HFF-Myc (cell line): ENCODE results near the gene TRABD2A.

Experiments used
- DNase-seq: peaks from one replicate; pipeline ENCODE4 v3.0.0-alpha.2; 2011; ENCODE audit warnings: low read depth; ENCODE audit errors: extremely low read depth
- H3K4me3 ChIP-seq: replicated peaks from 2 replicates; pipeline ENCODE4 v1.5.1; 2011; ENCODE audit warnings: low read depth, mild to moderate bottlenecking, control low read depth, low read length
- TF ChIP-seq, protein P1 (sequence below): IDR thresholded peaks from 2 replicates; pipeline ENCODE4 v1.5.1; 2012; ENCODE audit warnings: mild to moderate bottlenecking, low read depth, low read length, control low read depth; ENCODE audit errors: missing control alignments

The TRABD2A gene

DNA sequence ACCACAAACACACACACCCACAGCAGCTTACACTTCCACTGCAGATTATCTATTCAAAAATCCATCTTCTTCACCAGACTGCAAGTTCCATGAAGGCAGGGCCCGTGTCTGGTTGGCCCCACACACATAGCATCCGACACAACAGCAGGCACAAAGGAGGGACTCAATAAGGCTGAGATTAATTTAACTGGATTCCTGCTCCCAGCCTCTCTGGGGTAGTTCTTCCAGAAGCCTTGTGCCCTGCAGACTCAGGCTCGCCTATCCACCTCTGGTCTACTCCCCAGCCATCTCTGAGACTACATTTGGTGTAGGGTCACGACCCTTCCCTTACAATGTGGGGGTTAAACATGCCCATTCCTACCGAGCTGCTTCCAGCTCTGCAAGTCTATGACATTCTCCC is 57.7 kb downstream of the TRABD2A start:
- DNase-seq: no peak
- TF ChIP-seq, protein P1, sequence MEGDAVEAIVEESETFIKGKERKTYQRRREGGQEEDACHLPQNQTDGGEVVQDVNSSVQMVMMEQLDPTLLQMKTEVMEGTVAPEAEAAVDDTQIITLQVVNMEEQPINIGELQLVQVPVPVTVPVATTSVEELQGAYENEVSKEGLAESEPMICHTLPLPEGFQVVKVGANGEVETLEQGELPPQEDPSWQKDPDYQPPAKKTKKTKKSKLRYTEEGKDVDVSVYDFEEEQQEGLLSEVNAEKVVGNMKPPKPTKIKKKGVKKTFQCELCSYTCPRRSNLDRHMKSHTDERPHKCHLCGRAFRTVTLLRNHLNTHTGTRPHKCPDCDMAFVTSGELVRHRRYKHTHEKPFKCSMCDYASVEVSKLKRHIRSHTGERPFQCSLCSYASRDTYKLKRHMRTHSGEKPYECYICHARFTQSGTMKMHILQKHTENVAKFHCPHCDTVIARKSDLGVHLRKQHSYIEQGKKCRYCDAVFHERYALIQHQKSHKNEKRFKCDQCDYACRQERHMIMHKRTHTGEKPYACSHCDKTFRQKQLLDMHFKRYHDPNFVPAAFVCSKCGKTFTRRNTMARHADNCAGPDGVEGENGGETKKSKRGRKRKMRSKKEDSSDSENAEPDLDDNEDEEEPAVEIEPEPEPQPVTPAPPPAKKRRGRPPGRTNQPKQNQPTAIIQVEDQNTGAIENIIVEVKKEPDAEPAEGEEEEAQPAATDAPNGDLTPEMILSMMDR: no peak
- H3K4me3 ChIP-seq: no peak overlapping the region

DNA sequence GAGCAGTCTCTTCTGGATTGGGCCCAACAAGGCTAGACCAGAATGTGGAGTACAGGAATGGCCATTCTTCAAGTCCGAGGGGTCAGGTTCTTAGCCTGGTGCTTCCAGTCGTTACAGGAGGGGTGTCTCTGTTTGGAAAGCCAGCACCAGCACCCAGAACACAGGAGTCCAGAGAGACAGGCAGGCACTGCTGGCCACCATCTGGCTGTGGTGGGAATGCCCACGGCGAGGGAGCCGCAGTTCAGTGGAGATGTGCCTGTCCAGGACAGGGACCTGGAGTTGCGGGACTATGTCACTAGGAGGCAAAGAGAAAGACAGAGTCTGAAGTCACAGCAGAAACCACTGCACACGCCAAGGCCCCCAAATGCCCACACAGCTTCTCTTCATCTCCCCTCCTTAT is 59.1 kb downstream of the TRABD2A start:
- no peak for DNase-seq
- TF ChIP-seq, protein P1: no peak
- H3K4me3 ChIP-seq: no peak overlapping the region

DNA sequence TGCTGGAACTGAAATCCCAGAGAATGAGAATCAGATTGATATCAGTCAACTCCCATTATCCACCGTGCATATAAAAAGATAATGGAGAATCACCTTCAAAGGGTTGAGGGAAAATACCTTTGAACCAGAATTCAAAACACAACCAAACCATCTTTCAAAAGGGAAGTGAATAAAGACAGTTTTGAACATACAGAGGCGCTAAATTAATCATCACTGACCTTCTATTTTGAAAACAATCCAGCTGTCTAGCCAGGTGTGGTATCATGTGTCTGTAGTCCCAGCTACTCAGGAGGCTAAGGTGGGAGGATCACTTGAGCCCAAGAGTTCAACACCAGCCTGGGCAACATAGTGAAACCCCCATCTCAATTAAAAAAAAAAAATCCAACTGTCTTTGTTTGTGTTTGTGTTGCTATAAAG is 63.6 kb downstream of the TRABD2A start:
- TF ChIP-seq, protein P1: no peak
- DNase-seq: no peak
- H3K4me3 ChIP-seq: no peak overlapping the region

DNA sequence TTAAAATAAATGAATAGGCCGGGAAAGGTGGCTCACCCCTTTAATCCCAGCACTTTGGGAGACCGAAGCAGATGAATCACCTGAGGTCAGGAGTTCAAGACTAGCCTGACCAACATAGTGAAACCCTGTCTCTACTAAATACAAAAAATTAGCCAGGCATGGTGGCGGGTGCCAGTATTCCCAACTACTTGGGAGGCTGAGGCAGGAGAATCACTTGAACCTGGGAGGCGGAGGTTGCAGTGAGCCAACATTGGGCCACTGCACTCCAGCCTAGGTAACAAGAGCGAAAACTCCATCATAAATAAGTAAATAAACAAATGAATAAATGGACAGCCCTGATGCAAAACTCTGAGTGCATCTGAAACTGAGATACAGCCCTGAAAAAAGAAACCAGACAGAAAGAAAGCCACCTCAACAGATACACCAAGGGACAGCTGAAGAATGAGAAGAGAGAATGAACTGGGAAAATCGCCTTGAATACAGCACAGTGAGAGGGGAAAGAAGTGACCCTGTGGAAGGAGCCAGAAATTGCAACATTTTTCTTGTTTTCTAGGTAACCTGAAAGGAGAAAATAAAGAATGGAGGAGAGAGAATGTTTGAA is 64.4 kb downstream of the TRABD2A start:
- no peak for DNase-seq
- TF ChIP-seq, protein P1: no peak
- H3K4me3 ChIP-seq: no peak overlapping the region

DNA sequence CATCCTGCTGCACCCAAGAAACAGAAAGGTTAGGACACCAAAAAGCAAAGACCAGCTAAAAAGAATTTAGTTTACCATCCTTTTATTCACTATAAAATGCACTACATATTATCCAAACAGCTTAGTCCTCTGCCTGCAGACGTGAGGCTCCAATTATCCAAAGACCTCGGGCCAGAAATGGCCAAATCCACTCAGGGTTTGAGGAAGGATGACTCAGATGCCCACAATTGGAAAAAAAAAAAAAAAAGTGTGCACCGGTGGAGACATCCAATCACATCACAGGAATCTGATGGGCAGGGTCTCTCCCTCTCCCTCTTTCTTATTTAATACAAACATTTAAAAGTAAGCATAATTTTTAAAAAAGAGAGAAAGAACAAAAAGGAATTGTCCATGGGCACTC is 65.7 kb downstream of the TRABD2A start:
- no peak overlapping the region for H3K4me3 ChIP-seq
- DNase-seq: no peak
- TF ChIP-seq, protein P1: no peak

DNA sequence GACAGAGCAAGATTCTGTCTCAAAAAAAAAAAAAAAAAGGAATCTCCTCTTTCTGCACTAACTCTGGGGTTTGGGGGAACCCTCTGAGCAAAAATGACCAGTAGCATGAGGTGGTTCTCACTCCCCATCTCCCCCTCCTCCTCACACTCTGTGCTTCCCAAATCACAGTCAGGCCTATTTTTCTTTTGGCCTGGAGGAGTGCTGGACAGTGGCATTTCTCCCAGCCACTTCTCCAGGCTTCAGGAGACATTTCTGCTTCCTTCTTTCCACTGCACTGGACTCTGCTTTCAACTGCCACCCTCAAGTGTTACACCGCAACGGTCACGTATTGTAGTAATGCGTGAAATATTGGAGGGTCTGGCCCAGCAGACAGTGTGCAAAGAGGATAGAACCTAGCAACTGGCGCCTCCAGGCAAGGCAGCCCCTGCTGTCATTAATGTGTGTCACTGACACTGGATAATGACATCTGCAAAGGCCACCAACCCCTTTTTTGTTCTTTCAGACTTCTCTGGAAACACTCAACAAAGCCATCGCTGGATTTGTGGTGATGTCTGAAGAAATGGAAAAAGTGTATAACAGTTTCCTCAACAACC is 68.9 kb downstream of the TRABD2A start:
- H3K4me3 ChIP-seq: no peak overlapping the region
- TF ChIP-seq, protein P1: no peak
- no peak for DNase-seq

DNA sequence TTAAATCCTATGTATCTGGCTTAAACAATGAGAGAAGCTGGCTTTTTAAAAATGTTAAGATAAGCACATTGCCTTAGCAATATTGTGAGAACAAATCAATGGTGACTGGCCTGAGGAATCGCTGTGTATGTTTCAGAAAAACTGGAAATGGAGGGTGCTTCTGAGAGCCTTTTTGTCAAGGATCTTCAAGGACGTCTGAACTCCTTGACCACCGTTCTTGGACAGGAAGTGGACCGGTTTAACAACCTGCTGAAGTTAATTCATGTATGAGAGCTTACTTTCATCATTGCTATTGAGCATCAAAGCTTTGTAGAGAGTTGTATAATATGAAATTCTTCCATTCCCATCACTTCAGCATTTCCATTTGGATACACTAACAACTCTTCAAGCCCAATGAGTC is 72.6 kb downstream of the TRABD2A start:
- no peak for DNase-seq
- TF ChIP-seq, protein P1: no peak
- no peak overlapping the region for H3K4me3 ChIP-seq
